ENCODE data around the gene DHX16.
A peak's percentile ranks its signal among the peaks of the same experiment; 100 is the strongest.

DHX16 gene

DNA sequence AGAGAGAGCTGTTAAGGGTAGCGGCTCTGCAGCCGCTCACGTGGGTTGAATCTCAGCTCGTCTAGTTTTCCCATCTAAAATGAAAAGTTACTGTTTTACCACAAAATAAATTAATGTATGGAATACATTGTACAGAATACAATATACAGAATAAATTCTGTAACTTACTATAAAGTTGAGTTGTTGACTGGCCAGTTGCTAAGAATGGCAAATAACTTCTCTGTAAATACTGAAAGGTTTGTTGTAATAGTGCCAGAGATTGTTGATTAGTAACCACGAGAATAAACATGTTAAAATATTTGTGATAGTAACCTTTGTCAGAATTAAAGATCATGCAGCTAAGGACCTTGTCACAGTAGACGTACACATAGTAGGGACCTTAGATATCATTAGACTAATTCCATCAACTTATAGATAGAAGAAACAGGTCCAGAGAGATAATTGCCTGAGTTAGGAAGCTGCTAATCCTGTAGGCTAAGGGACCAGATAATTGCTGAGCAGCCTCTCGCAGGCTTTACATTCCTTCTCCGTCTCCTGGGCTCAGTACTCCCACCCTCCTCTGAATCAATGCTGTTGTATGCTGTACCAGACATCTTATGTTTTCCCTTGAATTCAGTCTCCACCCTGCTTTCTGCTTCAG lies 18.5 kb upstream of the DHX16 start:
- H3K9me3 ChIP-seq (ENCODE audit: insufficient read depth, low read length, severe bottlenecking): no peaks in the 10 kb centered on the region
- H3K4me3 ChIP-seq (ENCODE audit: low read depth in 1 of 2, low read length in 2 of 2): peak overlapping the region; percentile 85 to 87
- DNase-seq (no peak), ATAC-seq (ENCODE audit: insufficient read depth, low read depth) (no peak)
- 0 out of 2 replicates have a peak, but pooled peaks cover 3% of the 10 kb centered on the region for H3K36me3 ChIP-seq (ENCODE audit: insufficient read depth, low read length)
- peak overlapping the region; percentile 72 for H3K9ac ChIP-seq (ENCODE audit: low read depth, low read length)
- H2AFZ ChIP-seq (ENCODE audit: low read depth, low read length): peak overlapping the region; percentile 98
- H4K20me1 ChIP-seq (ENCODE audit: insufficient read depth, low read length): 0 out of 2 replicates have a peak, but pooled peaks cover 4% of the 10 kb centered on the region
- peak overlapping the region; percentile 87 for H3K4me2 ChIP-seq (ENCODE audit: insufficient read depth, low read length)
- H3K27ac ChIP-seq (ENCODE audit: low read length): peak overlapping the region; percentile 92
- TF ChIP-seq, protein P1, sequence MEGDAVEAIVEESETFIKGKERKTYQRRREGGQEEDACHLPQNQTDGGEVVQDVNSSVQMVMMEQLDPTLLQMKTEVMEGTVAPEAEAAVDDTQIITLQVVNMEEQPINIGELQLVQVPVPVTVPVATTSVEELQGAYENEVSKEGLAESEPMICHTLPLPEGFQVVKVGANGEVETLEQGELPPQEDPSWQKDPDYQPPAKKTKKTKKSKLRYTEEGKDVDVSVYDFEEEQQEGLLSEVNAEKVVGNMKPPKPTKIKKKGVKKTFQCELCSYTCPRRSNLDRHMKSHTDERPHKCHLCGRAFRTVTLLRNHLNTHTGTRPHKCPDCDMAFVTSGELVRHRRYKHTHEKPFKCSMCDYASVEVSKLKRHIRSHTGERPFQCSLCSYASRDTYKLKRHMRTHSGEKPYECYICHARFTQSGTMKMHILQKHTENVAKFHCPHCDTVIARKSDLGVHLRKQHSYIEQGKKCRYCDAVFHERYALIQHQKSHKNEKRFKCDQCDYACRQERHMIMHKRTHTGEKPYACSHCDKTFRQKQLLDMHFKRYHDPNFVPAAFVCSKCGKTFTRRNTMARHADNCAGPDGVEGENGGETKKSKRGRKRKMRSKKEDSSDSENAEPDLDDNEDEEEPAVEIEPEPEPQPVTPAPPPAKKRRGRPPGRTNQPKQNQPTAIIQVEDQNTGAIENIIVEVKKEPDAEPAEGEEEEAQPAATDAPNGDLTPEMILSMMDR (IDR thresholded peaks at IDR 0.05; ENCODE audit: borderline replicate concordance, extremely low read depth, low read length, poor library complexity, severe bottlenecking): no peak
- TF ChIP-seq EZH2 (IDR thresholded peaks at IDR 0.05; ENCODE audit: borderline replicate concordance, low read depth, low read length, severe bottlenecking): no peak
- H3K27me3 ChIP-seq (ENCODE audit: insufficient read depth, low read length, poor library complexity): no peaks in the 10 kb centered on the region
- peaks cover 45% of the 10 kb centered on the region for H3K4me1 ChIP-seq (ENCODE audit: insufficient read depth, low read length)
- H3K79me2 ChIP-seq (ENCODE audit: insufficient read depth, low read length): peaks cover 40% of the 10 kb centered on the region

DNA sequence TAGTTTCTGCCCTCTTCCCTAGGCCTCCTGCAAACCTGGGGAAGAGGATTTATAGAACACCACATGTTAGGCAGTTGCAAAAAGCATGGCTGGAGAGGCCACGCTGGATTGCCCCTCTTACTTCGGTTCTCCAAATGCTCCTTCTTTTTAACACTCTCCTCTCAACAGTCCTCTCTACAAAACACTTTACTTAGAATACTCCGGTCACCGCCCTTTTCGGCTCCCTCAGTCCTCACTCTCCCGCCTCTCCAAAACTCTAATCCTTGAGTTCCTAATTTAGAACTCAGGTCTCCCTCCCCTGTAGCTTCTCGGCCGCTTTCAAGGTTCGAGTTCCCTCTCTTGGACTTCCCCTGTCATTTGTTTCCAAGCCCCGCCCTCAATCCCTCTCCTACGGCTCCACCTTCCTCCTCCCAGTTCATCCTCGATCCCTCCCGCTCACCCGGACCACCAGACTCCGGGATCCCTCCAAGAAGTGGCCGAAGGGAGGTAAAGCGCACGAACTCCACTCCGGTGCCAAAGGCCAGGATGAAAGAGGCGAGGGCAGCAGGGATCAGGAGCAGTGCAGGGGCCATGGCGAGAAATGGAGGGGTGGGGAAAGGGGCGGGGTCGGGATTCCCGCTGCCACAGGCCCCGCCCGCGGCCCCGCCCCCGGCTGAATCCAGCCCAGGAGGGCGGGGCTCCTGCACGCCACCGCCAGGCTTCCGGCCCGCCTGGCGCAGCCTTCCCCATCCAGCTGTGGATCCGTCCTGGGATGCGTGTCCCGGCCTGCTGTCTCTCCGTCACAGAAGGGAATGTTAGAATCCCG lies 17.8 kb upstream of the DHX16 start, which contains the start of gene NRM:
TSS of gene NRM (minus strand) at position 582 of the 805 bp plus-strand sequence. CDS start at position 572, 10 bp downstream.
- H3K9ac ChIP-seq (ENCODE audit: low read depth, low read length): peak within 1 kb of the TSS; percentile 72
- ATAC-seq (ENCODE audit: insufficient read depth, low read depth): peak; percentile 59
- no peaks in the 10 kb centered on the region for H3K27me3 ChIP-seq (ENCODE audit: insufficient read depth, low read length, poor library complexity)
- peaks cover 47% of the 10 kb centered on the region for H3K79me2 ChIP-seq (ENCODE audit: insufficient read depth, low read length)
- 0 out of 2 replicates have a peak, but pooled peaks cover 6% of the 10 kb centered on the region for H4K20me1 ChIP-seq (ENCODE audit: insufficient read depth, low read length)
- H3K9me3 ChIP-seq (ENCODE audit: insufficient read depth, low read length, severe bottlenecking): no peaks in the 10 kb centered on the region
- TF ChIP-seq, protein P1 (IDR thresholded peaks at IDR 0.05; ENCODE audit: borderline replicate concordance, extremely low read depth, low read length, poor library complexity, severe bottlenecking): no peak
- TF ChIP-seq EZH2 (IDR thresholded peaks at IDR 0.05; ENCODE audit: borderline replicate concordance, low read depth, low read length, severe bottlenecking): no peak
- peaks cover 48% of the 10 kb centered on the region for H3K4me1 ChIP-seq (ENCODE audit: insufficient read depth, low read length)
- peak within 1 kb of the TSS; percentile 87 for H3K4me2 ChIP-seq (ENCODE audit: insufficient read depth, low read length)
- H2AFZ ChIP-seq (ENCODE audit: low read depth, low read length): peak within 1 kb of the TSS; percentile 98
- H3K36me3 ChIP-seq (ENCODE audit: insufficient read depth, low read length): peaks cover 5% of the 10 kb centered on the region; the same call in 1 of the 2 replicates
- peak; percentile 83 for DNase-seq
- peak within 1 kb of the TSS; percentile 92 for H3K27ac ChIP-seq (ENCODE audit: low read length)
- H3K4me3 ChIP-seq (ENCODE audit: low read depth in 1 of 2, low read length in 2 of 2): peak within 1 kb of the TSS; percentile 85 to 87

DNA sequence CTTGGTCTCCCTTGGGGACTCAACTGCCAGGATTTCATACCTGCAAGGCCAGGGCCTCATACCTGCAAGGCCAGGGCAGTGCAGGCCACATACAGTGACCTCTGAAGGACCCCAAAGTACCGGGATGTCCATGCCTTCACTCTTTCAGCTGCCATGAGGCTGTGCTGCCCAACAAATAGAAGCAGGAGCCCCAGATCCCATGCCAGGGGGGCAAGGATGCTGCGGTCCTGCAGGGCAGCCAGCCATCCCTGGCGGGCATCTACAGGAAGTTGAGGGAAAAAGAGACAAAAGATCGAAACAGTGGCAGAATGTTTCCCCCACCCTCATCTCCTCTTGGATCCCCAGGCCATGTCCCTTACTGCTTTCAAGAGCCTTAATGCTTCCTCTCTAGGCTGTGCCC lies 17.2 kb upstream of the DHX16 start:
- H3K79me2 ChIP-seq (ENCODE audit: insufficient read depth, low read length): peaks cover 53% of the 10 kb centered on the region
- H2AFZ ChIP-seq (ENCODE audit: low read depth, low read length): peak overlapping the region; percentile 98
- H3K27me3 ChIP-seq (ENCODE audit: insufficient read depth, low read length, poor library complexity): no peaks in the 10 kb centered on the region
- H3K9me3 ChIP-seq (ENCODE audit: insufficient read depth, low read length, severe bottlenecking): no peaks in the 10 kb centered on the region
- TF ChIP-seq EZH2 (IDR thresholded peaks at IDR 0.05; ENCODE audit: borderline replicate concordance, low read depth, low read length, severe bottlenecking): no peak
- TF ChIP-seq, protein P1 (IDR thresholded peaks at IDR 0.05; ENCODE audit: borderline replicate concordance, extremely low read depth, low read length, poor library complexity, severe bottlenecking): no peak
- peak overlapping the region; percentile 72 for H3K9ac ChIP-seq (ENCODE audit: low read depth, low read length)
- 0 out of 2 replicates have a peak, but pooled peaks cover 11% of the 10 kb centered on the region for H4K20me1 ChIP-seq (ENCODE audit: insufficient read depth, low read length)
- peaks cover 54% of the 10 kb centered on the region for H3K4me1 ChIP-seq (ENCODE audit: insufficient read depth, low read length)
- peaks cover 12% of the 10 kb centered on the region; the same call in 1 of the 2 replicates for H3K36me3 ChIP-seq (ENCODE audit: insufficient read depth, low read length)
- DNase-seq (no peak), ATAC-seq (ENCODE audit: insufficient read depth, low read depth) (no peak)
- H3K4me2 ChIP-seq (ENCODE audit: insufficient read depth, low read length): peak overlapping the region; percentile 87
- peak overlapping the region; percentile 85 to 87 for H3K4me3 ChIP-seq (ENCODE audit: low read depth in 1 of 2, low read length in 2 of 2)
- H3K27ac ChIP-seq (ENCODE audit: low read length): peak overlapping the region; percentile 92

Measured in DND-41 (cell line).